Immature natural killer cell (primary cell): ENCODE results near the gene NOS1AP. TPM values are rescaled to one million over a fixed set of nuclear protein-coding genes. Genes with fewer than 3 reads are reported as not detected.
A peak's percentile ranks its signal among the peaks of the same experiment; 100 is the strongest.
"Not testable (repeated sequence)": the region's sequence is repeated elsewhere in the genome, so short reads cannot be mapped to it uniquely, and the experiment has no call there.

Experiments
- DNase-seq, 3 donors: peaks; one replicate each; pipeline ENCODE4 v3.0.0; 2022; ENCODE audit warnings: mixed read lengths in 1 of 3
- H3K27ac Mint-ChIP-seq, 6 donors: one replicate each; pipeline ENCODE4 v1.8.0; 2020; ENCODE audit warnings: mixed read lengths in 6 of 6, mild to moderate bottlenecking in 5 of 6, inconsistent platforms in 4 of 6, moderate library complexity in 3 of 6
- H3K27me3 Mint-ChIP-seq, 3 donors: one replicate each; pipeline ENCODE4 v1.8.0; 2020 to 2021; ENCODE audit warnings: low read depth in 3 of 3, mild to moderate bottlenecking in 3 of 3, mixed read lengths in 3 of 3, moderate library complexity in 3 of 3, inconsistent platforms in 1 of 3
- H3K36me3 Mint-ChIP-seq, 3 donors: one replicate each; pipeline ENCODE4 v1.8.0; 2020; ENCODE audit warnings: mixed read lengths in 3 of 3, inconsistent platforms in 2 of 3, mild to moderate bottlenecking in 2 of 3
- H3K4me1 Mint-ChIP-seq, 2 donors: one replicate each; pipeline ENCODE4 v1.8.0; 2020; ENCODE audit warnings: inconsistent platforms in 2 of 2, mild to moderate bottlenecking in 2 of 2, mixed read lengths in 2 of 2, moderate library complexity in 1 of 2
- H3K4me3 Mint-ChIP-seq, 5 donors: one replicate each; pipeline ENCODE4 v1.8.0; 2020; ENCODE audit warnings: mild to moderate bottlenecking in 5 of 5, mixed read lengths in 5 of 5, inconsistent platforms in 3 of 5, moderate library complexity in 3 of 5
- H3K9me3 Mint-ChIP-seq, 6 donors: one replicate each; pipeline ENCODE4 v1.8.0; 2020; ENCODE audit warnings: mild to moderate bottlenecking in 6 of 6, mixed read lengths in 6 of 6, inconsistent platforms in 4 of 6, moderate library complexity in 3 of 6
- polyA plus RNA-seq, 3 donors: library from polyadenylated mRNA; unstranded; fragments of 300-500 nt; fragmentation: Illumina TruSeq; gene quantifications; one replicate each; pipeline ENCODE4 v1.2.3, GENCODE V29; 2021

Gene NOS1AP
- polyA plus RNA-seq, 3 donors from 2014 or later = not detected

DNA sequence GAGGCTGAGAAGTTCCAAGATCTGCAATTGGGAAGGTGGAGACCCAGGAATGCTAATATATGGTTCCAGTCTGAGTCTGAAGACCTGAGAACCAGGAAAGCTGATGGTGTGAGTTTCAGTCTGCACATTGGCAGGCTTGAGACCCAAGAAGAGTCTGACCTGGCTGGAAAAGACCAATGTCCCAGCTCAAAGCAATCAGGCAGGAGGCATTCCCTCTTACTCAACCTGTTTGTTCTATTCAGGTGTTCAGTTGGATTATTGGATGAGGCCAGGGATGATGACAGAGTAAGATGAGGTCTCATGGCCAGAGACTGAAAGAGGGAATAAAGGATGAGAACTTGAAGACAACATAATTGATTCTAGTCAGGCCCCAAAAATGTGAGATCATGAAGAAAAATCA is 257.1 kb downstream of the NOS1AP start:
- H3K9me3 Mint-ChIP-seq = no peaks in the 10 kb centered on the region
- DNase-seq = no peak
- no peak overlapping the region for H3K27ac Mint-ChIP-seq
- no peak overlapping the region for H3K4me3 Mint-ChIP-seq
- H3K4me1 Mint-ChIP-seq = no peaks in the 10 kb centered on the region
- H3K36me3 Mint-ChIP-seq = no peaks in the 10 kb centered on the region
- peaks cover 3 to 9% (median 7%) of the 10 kb centered on the region in 3 donors for H3K27me3 Mint-ChIP-seq

DNA sequence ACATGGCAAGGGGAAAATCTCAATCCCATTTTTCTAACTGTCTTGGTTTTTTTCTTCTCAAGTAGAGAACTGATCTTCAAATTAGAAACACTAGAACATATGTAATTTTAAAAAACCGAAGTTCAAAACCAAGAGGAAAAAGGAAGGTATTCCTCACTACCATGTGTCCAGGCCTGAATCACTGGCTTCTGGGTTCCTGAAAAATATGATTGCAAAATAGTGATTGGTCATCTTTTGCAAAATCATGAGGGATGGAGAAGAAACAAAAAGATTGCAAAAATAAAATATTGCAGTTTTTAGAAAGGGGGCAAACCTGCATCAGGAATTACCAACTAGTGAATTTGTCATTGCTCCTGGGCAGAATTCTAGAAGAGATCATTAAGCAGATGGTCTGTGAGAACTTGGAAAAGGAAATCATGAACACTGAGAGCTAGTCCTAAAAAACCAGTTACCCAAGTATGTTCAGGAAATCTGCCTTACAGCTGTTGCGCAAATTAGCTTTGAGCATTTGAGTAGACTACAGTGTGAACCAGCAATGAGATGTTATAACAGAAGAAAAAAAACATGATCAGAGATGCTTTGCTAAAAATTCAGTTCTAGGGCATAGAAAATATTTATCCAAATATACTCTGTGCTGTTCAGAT is 257.8 kb downstream of the NOS1AP start:
- no peaks in the 10 kb centered on the region for H3K9me3 Mint-ChIP-seq

DNA sequence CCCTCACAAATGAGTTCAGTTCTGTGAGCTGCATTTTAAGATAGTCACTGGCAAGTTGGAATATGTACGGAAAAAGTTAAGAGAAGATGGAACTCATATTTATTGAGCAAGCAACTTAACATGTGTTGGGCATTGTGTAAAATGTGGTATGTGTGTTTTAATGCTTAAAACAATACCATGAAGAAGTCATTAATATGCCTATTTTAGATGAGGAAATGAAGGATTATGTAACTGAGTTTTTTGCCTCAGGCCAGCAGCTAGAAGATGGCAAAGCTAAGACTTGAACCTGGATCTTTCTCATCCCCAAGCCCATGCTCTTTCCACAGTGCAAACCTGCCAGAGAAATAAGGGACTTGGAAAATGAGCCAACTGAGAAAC is 258.3 kb downstream of the NOS1AP start:
- Mint-ChIP-seq H3K27ac (peak overlapping the region in 1 of 6 donors; percentile 19), H3K36me3 (no peaks in the 10 kb centered on the region), H3K9me3 (no peaks in the 10 kb centered on the region), H3K4me3 (no peak overlapping the region), H3K27me3 (peaks cover 0 to 9% (median 5%) of the 10 kb centered on the region in 3 donors), H3K4me1 (no peaks in the 10 kb centered on the region)
- DNase-seq = no peak

More for the DNA sequence above, 257.8 kb downstream of the NOS1AP start:
- H3K27ac Mint-ChIP-seq = no peak overlapping the region
- no peaks in the 10 kb centered on the region for H3K4me1 Mint-ChIP-seq
- no peaks in the 10 kb centered on the region for H3K36me3 Mint-ChIP-seq
- peaks cover 3 to 9% (median 7%) of the 10 kb centered on the region in 3 donors for H3K27me3 Mint-ChIP-seq
- DNase-seq = no peak
- H3K4me3 Mint-ChIP-seq = no peak overlapping the region

DNA sequence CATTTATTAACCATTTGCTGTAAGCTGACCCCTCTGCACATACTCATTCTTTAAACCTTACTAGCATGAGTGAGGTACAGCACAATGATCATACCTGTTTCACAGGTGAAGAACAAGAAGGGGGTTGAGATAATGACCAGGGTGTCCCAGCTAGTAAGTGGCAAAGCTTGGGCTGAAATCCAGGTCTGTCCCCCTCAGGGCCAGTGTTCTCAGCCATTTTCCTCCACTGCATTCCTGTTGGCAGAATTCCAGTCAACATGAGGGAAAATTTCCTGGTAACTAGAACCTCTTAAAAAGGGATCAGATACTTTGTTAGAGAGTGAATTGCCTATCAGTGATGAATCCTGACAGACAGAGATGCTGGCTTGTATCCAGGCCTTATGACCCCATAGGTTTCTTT is 259.0 kb downstream of the NOS1AP start:
- Mint-ChIP-seq H3K9me3 (no peaks in the 10 kb centered on the region), H3K4me3 (no peak overlapping the region), H3K36me3 (no peaks in the 10 kb centered on the region), H3K27me3 (peaks cover 2 to 9% (median 5%) of the 10 kb centered on the region in 3 donors), H3K27ac (no peak overlapping the region), H3K4me1 (no peaks in the 10 kb centered on the region)
- DNase-seq = no peak

DNA sequence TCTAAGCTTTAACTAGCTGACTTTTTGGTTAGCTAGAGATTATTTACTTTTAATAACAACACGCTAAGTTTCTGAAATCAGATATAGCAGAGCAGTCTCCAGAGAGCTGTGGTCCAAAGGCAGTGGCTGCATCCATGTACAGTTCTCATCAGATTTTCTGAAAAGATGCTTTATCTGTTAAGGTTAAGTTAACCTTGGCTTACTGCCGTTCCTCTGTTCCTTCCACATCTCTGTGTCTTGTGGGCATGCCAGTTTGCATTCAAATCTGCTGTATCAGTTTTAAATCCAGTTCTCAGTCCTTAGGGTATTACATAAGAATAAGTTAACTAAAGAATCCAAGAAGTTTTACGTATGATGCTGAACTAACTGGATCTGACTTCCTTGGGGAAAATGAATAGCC is 260.3 kb downstream of the NOS1AP start:
- H3K27me3 Mint-ChIP-seq = peaks cover 2 to 9% (median 5%) of the 10 kb centered on the region in 3 donors
- DNase-seq = no peak
- H3K9me3 Mint-ChIP-seq = no peaks in the 10 kb centered on the region
- no peak overlapping the region for H3K27ac Mint-ChIP-seq
- no peak overlapping the region for H3K4me3 Mint-ChIP-seq
- no peaks in the 10 kb centered on the region for H3K36me3 Mint-ChIP-seq
- no peaks in the 10 kb centered on the region for H3K4me1 Mint-ChIP-seq

DNA sequence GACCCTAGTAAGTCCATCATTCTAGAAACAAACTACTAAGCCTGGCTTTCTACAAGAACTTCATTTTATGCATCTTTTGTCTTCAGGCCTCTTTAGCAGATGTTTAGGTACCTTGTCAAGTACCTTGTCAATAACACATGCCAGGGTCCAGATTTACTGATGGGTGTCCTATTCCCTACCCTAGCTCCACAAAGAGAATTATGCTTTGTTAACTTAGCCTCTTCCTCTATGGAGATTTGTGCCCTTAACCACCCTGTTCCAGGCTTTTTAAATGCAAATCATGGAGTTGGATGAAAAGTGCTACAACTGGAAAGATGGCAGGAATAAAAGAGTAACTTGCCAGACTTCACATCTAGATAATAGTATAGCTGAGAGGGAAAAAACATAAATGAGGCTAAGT is 264.5 kb downstream of the NOS1AP start:
- no peaks in the 10 kb centered on the region for H3K4me1 Mint-ChIP-seq

DNA sequence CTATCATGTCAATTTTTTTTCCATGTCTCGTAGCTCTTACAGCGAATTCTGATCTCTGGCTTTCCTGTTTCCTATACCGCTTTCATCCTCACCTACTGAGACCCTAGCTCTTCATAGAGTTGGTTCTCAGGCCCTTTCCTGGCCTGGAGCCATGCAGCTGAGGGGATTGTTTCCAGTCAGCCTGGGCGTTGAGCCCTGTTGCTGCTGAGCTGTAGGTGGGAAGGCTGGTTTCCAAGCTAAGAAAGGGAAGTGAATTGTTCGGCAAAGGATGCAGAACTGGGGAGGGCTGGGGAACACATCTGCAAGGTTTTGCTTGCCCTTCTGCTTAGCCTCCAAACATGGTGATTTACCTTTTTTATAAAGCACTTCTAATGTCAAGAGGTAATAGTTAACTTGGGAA is 265.6 kb downstream of the NOS1AP start:
- DNase-seq = no peak
- no peaks in the 10 kb centered on the region for H3K36me3 Mint-ChIP-seq
- H3K27me3 Mint-ChIP-seq = peaks cover 2 to 15% (median 4%) of the 10 kb centered on the region in 3 donors
- no peak overlapping the region for H3K4me3 Mint-ChIP-seq
- H3K27ac Mint-ChIP-seq = no peak overlapping the region
- no peaks in the 10 kb centered on the region for H3K9me3 Mint-ChIP-seq
- H3K4me1 Mint-ChIP-seq = no peaks in the 10 kb centered on the region

More for the DNA sequence above, 264.5 kb downstream of the NOS1AP start:
- peaks cover 2 to 10% (median 4%) of the 10 kb centered on the region in 3 donors for H3K27me3 Mint-ChIP-seq
- no peaks in the 10 kb centered on the region for H3K36me3 Mint-ChIP-seq
- no peak overlapping the region for H3K27ac Mint-ChIP-seq
- no peak for DNase-seq
- H3K9me3 Mint-ChIP-seq = no peaks in the 10 kb centered on the region
- no peak overlapping the region for H3K4me3 Mint-ChIP-seq

DNA sequence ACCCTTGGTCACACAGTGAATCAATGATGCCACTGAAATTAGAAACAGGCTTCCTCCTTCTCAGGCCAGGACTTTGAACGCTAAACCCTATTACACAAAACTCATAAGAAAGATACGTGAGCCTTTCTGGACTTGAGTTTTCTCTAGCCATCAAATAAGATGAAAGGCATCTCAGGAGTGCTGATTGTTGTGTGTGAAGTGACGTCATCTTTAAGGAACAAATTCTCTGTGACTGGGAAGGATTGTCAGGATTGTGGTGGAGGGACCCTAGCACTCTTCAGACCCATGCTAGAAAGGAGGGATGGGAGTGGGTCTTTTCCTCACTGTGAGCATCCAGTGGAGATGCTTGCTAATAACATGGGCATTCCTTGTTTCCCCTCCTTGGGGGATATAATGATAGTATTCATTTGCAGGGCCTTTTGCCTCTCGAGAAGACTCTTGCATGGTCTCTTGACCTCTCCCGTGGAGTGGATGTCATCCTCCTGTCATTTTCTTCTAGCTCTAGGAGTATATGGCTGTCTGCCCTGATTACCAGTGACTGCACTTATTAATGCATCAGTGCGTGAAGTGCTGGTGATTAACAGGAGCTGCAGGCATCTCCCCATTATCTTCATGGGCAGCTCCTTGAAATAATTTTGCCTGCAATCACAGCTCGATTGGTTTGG is 267.3 kb downstream of the NOS1AP start:
- DNase-seq = no peak
- no peaks in the 10 kb centered on the region for H3K9me3 Mint-ChIP-seq
- H3K36me3 Mint-ChIP-seq = no peaks in the 10 kb centered on the region
- H3K4me3 Mint-ChIP-seq = no peak overlapping the region
- no peak overlapping the region for H3K27ac Mint-ChIP-seq
- no peaks in the 10 kb centered on the region for H3K4me1 Mint-ChIP-seq
- H3K27me3 Mint-ChIP-seq = peaks cover 2 to 13% (median 4%) of the 10 kb centered on the region in 3 donors

DNA sequence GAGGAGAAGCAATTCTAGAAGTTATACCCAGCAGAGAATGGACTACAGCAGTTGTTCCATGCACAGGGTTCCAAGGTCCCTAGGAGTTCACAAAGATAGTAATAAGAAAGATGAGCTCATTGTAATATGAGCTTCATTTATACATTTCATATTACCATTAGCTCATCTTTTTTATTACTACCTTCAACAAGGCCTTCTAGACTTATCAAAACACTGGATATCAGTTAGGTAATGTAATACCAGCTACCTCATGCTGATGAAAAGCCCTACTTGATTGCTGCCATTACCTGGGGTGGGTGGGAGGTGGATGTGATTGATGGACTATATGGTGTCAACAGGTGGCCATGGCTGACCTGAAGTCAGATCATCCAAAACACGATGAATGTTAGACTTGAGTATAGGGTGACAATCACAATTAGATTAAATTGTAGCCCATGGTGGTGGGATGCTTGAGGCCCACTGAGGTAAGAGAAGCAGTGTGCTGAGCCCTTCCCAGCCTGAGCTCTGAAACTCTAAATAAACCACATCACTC is 273.0 kb downstream of the NOS1AP start:
- Mint-ChIP-seq H3K36me3 (no peaks in the 10 kb centered on the region), H3K4me3 (no peak overlapping the region), H3K27me3 (peaks cover 0 to 13% (median 2%) of the 10 kb centered on the region in 3 donors), H3K9me3 (no peaks in the 10 kb centered on the region), H3K27ac (no peak overlapping the region), H3K4me1 (no peaks in the 10 kb centered on the region)
- no peak for DNase-seq

DNA sequence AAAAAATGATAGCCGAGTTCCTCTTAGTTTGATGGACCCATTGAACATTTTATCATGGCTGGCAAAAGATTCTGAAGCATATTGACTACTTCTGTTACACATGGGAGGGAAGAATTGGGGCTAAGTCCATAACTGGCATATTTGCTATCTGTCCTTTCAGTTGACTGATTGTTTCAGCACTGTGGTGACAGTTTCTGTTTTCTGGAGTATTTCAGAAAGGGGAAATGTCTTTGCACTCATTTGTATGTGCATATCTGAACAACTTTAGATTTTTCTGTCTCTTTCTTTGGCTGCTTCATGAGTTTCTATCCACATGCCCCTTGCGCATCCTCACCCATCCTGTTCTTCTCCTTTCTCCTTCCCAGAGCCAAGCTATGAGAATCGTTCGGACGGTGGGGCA is 274.0 kb downstream of the NOS1AP start:
- DNase-seq = no peak
- Mint-ChIP-seq H3K4me3 (no peak overlapping the region), H3K36me3 (no peaks in the 10 kb centered on the region), H3K4me1 (no peaks in the 10 kb centered on the region), H3K27ac (no peak overlapping the region), H3K27me3 (peaks cover 0 to 18% (median 2%) of the 10 kb centered on the region in 3 donors), H3K9me3 (no peaks in the 10 kb centered on the region)

DNA sequence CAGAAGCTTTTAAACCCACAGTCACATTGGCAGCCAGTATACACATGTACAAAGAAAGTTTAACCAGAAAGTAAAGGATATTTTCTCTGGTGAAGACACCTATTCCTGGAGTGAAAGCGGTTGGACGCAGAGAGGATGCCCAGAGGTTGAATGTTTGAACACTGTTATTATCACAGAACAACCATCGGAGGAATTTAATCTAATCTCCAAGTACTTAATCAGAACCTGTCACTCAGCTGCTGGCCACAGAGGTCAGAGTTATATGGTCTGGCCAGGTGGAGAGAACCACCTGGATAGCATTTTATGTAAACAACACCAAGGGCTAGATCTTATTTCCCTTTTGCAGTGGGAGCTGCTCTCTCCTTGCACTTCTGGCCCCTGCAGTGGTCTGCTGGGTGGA is 277.8 kb downstream of the NOS1AP start:
- Mint-ChIP-seq H3K4me1 (no peaks in the 10 kb centered on the region), H3K36me3 (no peaks in the 10 kb centered on the region), H3K4me3 (no peak overlapping the region), H3K27ac (no peak overlapping the region), H3K27me3 (peaks cover 2 to 11% (median 2%) of the 10 kb centered on the region in 3 donors), H3K9me3 (no peaks in the 10 kb centered on the region)
- DNase-seq = no peak

DNA sequence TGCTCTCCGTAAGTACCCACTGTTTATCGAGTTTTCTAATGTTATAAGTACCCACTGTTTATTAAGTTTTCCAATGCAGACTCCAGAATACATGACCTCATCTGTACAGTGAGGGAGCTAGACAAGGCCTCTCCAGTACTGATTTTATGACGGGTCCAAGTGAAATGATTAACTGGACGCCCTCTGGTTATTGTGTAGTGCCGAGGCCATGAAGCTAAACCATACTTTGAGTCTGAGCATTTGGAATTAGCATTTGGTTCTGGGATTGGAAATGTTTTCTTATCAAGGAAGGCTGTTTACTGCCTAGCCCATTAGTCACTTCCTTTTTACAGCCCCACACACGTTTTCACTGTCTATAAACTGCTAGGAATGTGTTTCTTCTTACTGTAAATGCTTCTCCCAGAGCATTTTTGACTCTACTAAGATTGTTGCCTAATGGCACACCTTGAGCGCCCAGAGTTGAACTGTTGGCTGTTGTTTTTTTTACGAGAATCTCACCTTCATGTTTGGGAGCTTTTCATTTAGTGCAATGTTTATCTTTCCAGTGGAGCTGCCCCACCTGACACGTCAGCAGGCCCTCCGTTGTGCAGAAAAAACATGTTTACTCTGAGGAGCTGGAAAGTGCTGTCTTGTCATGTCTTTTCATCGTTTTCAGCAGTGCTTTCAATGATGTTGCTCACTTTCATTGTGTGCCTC is 280.3 kb downstream of the NOS1AP start:
- Mint-ChIP-seq H3K27me3 (peaks cover 3 to 15% (median 3%) of the 10 kb centered on the region in 3 donors), H3K36me3 (no peaks in the 10 kb centered on the region), H3K9me3 (no peaks in the 10 kb centered on the region), H3K4me1 (no peaks in the 10 kb centered on the region), H3K27ac (no peak overlapping the region), H3K4me3 (no peak overlapping the region)
- no peak for DNase-seq

DNA sequence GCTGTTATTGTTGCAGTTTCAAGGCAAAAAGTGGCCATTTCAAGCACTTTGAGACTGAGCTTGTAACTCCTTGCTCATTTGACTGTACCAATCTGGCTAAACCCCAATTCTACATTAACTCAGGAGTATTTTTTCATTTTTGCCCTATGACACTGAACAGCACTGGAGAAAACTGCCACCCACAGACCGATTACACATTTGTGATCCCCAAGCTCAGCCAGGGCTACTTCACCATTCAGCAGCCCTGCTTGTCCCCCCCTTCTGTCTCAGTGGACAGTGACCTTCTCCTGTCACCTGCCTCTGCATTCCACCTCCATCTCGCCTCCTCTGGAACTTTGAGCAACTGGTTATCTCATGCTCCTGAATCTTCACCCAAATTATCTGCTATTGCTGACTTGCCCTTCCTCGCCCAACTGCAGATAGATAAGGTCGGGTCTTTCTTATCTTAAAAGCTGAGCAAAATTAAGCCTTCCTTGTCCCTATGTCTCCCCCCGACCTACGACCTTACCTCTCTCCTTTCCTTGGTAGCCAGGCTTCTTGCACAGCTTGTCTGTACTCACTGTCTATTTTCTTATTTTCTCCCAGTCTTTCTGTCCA is 281.9 kb downstream of the NOS1AP start:
- no peak for DNase-seq
- Mint-ChIP-seq H3K27me3 (peaks cover 3 to 13% (median 3%) of the 10 kb centered on the region in 3 donors), H3K4me1 (no peaks in the 10 kb centered on the region), H3K4me3 (no peak overlapping the region), H3K9me3 (no peaks in the 10 kb centered on the region), H3K36me3 (no peaks in the 10 kb centered on the region), H3K27ac (no peak overlapping the region)

DNA sequence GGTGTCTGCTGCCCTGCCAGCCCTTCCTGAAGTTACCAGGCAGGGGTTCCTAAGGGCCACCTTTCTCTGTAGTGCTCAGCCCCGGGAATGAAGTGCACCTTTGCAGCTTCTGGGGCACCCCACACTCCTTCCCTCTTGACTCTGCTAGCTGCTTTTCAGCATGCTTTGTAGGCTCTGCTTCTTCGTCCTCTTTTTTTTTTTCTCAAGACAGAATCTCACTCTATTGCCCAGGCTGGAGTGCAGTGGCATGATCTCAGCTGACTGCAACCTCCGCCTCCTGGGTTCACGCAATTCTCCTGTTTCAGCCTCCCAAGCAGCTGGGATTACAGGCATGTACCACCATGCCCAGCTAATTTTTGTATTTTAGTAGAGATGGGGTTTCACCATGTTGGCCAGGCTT is 282.4 kb downstream of the NOS1AP start:
- not testable (repeated sequence) for H3K9me3 Mint-ChIP-seq, H3K27ac Mint-ChIP-seq, H3K4me3 Mint-ChIP-seq, H3K4me1 Mint-ChIP-seq, DNase-seq, H3K36me3 Mint-ChIP-seq
- peaks cover 3 to 13% (median 3%) of the 10 kb centered on the region in 3 donors for H3K27me3 Mint-ChIP-seq
